ENCODE data around the gene MAGI1.
"Not testable (repeated sequence)": the region's sequence is repeated elsewhere in the genome, so short reads cannot be mapped to it uniquely, and the experiment has no call there.

Gene MAGI1

DNA sequence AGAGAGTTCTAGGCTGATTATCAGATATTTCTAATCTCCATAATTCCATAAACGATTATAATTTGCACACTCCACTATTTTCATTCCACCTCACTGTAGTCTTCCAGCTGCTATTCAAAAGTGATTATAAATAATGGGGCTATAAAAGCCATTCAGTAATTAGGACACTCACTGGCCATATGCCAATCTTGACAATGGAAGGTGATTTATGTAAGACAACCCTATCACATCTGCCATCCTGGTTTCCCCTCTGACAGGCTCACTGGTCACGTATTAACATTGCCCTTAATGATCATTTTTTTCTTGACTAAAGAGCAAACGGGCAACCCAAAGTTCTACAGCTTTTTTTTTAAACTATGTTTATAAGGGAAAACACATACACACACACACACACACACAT is 402.4 kb downstream of the MAGI1 start:
- DNase-seq: no peak

DNA sequence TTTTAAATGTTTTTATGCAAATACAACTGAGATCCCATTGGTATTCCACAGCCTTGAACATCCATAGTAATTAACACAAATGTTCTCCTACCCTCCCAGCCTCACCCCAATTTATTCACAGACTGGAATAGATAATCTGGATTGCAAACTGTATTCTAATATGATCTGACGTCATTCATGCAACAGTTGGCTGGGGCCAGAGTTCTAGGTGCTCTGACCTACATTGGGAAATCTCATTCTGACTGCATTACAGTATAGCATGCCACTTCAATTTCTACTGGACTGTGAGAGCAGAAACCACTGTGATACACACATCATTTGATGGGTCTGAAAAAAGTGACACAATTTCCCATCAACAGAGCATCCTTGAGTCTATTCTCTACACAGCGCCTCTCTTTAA is 403.1 kb downstream of the MAGI1 start:
- DNase-seq: no peak

DNA sequence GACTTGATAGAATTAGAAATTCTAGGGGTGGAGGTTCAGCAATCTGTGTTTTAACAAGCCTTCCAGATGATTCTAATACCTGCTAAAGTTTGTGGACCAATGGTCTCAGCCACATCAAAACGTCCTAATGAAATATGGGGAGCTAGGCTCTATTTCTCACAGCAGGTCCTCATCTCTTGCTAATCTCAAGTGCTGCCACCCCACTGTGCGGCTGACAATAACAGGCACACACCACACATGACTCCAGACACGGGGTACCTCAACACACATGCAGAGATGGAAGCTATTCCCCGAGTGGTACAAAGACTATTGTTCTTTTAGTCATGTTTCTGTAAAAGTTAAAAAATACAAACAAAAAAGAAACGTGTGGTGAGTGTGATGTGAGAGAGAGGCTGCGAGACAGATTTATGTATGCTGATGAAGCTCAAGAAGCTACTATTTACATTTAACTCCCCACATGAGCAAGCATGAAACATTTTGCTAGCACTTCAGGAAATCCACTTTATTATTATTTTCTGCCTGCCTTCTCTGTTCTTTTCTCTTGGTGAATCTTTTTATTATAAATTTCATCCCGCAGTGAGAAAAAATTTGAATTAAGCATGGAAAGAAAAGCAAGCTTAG is 405.6 kb downstream of the MAGI1 start:
- DNase-seq: no peak

DNA sequence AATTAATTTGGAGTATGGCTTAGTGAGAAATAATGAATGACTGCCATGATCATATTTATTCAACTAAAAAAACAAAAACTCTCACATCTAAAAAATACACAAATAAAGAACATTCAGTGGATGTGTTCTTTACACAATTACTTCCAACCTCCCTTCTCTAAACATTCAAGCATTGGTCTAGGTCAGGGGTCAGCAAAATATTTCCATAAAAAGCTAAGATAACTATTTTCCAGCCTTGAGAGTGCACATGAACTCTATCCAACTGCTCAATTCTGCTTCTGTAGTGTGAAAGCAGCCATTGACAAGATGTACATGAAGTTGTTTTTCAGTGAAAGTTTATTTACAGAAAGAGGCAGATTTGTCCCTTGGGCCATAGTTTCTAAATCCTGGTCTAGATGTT is 406.3 kb downstream of the MAGI1 start:
- DNase-seq: no peak

DNA sequence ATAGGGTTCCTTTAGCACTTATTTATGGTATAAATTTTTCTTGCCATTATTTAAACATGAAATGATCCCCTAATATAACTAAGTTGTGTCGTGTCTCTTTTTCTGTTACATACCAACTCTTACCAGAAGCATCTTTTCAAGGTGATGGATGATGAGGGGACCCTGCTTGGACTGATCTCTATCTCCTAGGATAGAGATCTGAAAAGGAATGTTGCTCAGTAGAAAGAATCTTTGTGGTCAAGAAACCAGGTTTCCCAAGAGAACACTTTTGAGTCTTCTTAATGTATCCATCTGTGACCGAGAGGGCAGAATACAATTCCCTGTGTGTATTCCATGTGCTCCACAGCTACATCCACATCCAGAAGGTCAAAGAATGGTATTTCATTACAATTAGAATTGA is 409.7 kb downstream of the MAGI1 start:
- DNase-seq: no peak

DNA sequence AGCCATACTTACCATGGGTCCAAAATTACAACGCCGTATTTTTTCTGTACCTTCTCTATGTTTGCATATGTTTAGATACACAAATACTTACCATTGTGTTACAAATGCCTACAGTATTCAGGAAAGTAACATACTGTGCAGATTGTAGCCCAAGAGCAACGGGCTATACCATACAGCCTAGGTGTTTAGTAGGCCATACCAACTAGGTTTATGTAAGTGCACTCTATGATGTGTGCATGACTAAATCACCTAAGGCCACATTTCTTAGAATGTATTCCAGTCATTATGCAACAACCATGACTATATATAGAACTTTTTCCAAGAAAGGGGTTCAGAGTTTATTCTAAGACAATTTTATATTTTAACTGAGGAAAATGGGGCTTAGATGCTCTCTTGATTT is 411.7 kb downstream of the MAGI1 start:
- DNase-seq: no peak

DNA sequence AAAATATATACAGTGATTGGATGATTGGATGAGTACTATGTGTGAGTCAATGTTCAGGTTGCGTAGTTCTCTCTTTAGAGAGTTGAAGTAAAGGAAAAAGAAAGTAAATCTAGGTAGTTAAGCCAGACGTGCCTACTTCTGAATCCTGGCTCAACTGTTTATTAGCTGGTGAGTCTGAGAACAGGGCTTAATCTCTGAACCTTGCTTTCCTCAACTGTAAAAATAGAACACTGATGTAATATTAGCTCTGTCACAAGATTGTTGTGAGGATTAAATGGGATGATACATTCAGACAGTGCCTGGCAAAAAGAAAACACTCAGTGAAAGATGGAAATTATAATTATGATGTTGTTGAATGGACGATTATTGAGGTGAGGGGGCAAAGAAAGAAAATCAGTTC is 413.4 kb downstream of the MAGI1 start:
- DNase-seq: no peak

DNA sequence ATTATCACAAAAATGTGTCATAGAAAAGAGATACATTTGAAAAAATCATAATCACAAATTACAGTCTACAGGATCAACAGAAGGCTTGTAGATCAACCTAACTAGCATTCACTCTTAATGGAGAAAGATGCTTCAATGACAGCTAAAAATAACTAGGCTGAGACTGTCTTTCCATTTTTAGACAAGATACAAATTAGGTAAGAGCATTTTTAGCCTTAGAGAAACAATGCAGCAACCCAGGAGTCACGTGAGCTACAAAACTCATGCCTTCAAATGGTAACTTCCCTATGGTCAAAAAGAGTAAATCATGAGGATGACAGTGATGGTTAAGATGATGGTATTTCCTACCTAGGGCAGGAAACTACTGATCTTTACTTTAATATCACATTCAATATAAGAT is 415.4 kb downstream of the MAGI1 start:
- DNase-seq: no peak

DNA sequence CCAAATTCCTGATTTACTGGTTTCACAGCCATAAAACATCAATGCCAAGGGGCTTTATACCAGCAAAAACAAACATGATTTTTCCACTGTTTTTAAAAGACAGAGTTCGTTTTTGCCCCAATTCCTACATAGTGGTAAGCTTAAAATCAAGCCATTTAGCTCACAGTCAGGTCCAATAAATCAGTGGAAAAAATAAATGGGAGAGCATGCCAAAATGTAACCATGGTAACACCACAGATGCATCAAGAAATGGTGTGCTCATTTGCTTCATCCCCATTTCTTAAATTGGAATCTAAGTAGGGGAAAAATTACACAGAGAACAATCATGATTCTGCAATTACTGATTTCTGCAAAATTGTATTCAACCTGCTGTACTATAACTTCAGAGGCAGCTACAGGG is 418.8 kb downstream of the MAGI1 start:
- no peak for DNase-seq

DNA sequence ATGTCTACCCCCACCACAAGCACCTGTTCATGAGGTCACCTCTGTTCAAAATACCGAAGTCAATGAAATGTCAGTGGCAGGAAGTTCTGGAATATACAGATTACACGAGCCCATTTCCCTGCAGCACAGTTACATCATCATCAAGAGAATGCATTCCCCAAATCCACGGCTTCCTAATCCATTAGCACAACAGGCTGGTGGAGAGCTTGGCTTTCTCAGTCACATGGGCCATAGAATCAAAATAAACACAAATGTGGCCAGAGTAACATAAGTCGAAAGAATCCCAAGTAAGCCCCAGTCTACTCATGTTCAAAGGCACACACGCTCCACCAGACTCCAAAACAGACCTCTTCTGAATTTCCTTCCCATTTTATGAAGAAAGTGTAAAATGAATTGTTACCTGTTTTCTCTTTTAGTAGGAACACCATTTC is 419.3 kb downstream of the MAGI1 start:
- DNase-seq: peak in 8 of 56 donors; percentile 7 to 48 (median 19)

DNA sequence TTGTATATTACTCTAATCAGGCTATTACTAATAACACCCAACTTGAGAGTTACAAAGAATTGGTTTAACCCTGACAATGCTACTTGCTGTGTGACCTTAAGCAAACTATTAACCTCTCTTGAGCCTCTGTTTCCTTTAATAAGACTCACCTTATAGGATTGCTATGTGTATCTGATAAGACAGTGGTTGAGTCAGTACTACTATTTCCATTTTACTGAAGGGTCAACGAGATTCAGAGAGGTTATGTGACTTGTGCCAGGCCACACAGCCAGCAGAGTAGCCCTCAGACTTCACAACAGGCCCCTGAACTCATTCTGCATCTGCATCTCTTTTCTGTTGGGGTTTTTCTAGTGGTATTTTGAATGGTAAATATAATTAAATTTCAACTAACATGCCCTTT is 420.1 kb downstream of the MAGI1 start:
- no peak for DNase-seq

DNA sequence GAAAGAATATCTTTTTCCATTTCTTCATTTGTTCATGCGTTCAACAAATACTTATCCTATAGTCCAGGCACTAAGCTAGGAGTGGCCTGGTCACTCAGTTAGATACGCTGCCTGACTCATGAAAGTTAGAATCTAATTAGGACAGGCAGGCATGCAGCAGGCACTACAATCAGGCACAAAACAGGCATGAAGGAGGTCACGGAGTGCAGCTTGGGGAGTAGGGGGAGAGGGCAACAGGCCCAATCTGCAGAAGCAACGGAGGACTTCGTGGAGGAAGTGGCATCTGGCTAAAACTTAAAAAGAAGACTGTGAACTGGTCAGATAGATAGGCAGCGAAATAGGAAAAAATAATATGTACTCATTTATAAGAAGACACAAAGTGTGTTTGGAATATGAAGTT is 420.9 kb downstream of the MAGI1 start:
- DNase-seq: no peak

DNA sequence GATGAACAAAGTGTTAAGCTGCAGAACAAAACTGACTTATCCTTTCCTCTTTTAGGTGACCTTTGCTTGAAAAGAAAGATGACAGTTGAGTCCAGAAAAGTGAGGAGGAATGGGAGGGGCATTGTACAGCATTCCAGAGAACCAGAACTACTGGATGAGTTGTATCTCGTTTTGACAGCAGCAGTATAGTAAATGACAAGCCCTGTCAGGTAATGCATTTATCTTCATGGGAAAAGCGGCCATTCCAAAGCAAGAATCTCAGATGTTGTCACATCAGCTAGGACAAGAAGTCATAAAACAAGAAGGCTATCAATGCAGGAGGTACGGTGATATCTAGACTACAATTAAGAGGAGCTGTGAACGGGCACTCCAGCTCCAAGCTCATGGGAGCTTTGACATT is 421.5 kb downstream of the MAGI1 start:
- no peak for DNase-seq

DNA sequence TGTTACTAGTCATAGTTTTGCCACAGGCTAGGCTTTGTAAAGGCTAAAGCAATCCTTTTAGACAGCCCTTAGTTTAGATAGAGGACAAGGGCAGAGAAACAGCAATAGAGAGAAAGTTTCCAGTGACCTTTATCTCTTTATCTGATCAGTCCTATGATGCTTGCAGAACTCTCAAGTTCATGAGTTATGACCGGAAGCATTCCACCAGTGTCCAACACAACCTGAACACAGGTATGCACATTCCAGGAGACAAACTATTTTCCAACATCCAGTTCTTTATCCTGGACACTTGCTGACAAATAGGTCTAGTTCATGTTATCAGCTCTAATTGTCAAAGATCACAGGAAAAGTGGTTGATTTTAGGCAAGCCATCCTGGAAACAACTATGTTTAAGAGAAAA is 422.2 kb downstream of the MAGI1 start:
- DNase-seq: no peak

DNA sequence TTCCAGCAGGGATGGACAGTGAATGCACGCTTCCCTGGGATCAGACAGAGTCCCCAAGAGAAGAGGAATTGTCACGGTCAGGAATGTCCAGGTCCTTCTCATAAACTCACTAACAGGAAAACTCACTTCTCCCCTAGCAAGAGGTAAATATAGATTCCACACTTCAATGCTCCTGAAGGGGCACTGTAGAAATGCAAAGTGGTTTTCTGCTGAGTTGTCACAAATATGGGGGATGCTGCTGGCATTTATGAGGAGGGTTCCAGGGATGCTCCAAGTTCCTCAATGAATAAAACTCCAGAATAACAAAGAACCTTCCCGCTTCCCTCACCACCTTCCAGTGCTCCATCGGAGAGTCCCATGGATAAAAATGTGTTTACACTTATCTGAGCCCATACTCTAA is 423.4 kb downstream of the MAGI1 start:
- DNase-seq: no peak

DNA sequence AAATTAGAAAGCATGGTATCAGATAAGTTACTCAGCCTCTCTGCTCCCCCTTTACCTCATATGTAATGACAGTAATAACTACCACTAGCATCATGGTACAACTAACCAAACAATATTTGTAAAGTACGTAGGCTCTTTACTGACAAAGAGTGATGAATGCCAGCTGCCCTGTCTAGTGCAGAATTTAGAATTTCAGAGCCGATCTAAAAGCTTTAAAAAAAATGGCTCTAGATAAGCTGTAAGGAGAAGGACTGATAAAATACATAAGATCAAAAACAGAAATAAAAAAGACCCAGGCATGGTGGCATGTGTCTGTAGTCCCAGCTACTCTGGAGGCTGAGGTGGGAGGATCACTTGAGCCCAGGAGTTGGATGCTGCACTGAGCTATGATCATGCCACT is 424.1 kb downstream of the MAGI1 start:
- DNase-seq: no peak

DNA sequence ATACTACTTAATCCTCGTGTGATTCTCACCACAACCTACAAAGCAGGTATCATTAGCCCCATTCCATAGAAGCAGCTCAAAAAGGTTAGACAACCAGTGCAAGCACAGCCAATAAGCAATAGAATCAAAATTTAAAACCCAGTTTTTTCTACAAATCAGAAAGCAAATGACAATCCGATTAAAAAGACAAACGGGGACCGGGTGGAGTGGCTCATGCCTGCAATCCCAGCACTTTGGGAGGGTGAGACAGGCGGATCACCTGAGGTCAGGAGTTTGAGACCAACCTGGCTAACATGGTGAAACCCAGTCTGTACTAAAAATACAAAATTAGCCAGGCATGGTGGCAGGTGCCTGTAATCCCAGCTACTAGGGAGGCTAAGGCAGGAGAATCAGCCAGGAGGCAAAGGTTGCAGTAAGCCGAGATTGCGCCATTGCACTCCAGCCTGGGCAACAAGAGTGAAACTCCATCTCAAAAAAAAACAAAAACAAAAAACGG is 430.7 kb downstream of the MAGI1 start:
- not testable (repeated sequence) for DNase-seq

DNA sequence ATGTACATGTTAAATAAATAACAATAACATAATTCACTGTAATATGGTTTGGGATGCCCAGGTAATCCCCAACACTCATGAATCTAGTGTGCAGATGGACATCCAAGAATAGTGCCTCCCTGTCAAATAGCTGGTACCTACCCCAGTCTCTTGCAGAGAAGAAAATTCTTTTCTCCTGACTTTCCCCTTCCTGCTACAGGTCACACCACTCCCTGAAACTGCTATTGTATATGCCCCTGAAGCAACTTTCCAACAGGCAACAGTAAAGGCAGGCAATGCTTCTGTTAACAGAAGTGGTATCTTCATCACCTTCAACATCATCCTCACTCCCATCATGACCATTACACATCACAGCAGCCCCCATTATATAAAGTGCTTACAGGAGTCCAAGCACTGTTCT is 431.6 kb downstream of the MAGI1 start:
- DNase-seq: no peak

DNA sequence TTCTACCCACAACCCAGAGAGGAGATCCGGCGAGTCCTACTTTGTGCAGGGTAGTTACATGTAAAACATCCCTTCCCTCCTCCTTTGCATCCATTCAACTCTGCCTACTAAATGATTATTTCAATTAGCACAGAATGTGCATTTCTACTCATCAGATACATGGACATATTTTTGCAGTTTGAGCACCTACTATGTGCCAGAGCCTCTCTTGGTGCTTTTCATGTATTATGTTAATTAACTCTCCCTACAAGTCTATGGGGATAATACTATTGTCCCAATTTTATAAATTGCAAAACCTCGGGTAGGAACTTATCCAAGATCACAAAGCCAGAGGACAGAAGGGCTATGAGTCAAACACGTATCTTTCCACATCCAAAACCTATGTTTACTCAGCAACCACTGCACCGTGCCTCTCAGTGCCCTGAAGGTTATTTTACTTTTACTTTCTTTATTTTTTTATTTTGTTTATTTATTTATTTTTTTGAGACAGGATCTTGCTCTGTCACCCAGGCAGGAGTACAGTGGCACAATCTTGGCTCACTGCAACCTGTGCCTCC is 432.8 kb downstream of the MAGI1 start:
- no peak for DNase-seq

DNA sequence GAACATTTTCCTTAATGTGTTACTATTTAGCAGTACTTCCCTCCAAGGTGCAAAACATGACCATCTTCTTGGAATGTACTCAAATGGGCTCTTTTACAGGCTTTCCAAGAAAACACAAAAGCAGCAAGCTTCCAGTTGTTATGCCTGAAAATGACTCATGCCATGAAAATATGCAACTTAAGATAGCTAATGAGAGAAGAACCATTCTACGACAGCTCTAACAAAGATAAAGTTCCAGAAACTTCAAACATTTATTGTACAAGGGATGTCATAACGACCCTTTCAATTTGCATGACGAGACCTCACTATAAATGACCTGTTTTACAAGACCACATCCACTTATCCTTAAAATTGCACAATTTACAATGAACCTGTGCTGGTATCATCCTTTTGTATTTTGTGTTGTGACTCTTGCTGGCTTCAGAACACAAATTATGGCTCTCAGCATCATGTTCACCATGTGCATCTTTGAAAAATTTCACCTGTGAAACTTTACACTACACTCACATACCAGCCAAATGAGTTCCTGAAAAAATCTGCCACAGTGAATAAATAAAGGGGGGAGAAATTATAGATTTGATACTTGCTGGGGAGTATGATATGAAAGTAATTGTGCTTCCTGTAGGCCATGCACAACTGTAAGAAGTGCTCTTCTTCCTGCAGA is 433.7 kb downstream of the MAGI1 start:
- no peak for DNase-seq

DNA sequence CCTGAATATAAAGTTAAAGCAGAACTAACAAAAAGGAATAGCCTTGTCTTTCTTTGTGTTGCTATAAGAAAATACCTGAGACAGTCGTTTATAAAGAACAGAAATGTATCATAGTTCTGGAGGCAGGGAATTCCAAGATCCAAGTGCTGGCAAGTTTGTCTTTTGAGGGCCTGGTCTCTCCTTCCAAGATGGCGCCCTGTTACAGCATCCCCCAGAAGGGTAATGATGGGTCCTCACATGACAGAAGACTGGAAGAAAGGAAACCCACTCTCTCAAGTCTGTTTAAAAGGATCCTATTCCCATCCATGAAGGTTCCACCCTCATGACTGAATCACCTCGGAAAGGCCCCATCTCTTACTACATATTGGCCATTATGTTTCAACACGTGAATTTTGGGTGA is 435.1 kb downstream of the MAGI1 start:
- no peak for DNase-seq

DNA sequence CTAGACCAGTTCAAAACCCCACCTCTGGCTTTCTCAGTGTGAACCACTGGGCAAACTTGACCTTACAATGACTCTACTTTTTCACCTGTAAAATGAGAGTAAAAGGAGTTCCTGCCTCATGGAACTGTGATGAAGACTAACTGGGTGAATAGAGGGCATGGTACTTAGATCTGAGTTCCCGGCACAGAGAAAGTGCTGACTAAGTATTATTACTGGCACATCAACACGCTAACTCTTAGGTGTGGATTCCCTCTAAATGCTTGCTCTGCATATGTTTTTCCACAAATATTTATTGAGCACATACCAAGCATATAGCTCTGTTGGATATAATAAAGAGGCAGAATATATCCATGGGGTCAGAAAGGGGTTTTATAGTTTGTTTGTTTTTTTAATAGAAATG is 437.8 kb downstream of the MAGI1 start:
- no peak for DNase-seq

DNA sequence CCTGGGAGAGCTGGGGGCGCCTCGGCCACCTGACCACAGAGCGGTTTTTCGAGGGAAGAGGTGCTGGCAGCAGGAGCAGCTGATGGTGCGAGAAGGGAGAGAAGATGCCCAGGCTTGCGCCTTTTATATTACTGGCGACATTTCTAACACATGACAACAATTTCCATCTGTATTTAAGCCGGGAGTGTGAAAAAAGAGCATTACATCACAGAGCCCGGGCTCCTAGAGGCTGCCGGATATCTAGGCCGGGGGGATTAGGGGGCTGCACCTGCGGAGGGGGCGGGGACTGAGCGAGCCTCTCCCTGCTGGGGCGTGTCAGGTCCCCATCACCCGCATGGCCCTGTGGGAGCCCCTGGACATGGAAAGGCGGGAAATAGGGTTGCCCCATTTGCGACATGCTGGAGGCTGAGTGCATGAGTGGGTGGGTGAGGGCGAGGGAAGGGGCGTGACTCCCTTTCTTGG is 440.7 kb downstream of the MAGI1 start:
- DNase-seq: peak in 16 of 56 donors; percentile 10 to 78 (median 57)
